Measurements from ENCODE around the gene SLC5A1. TPM values are rescaled to one million over a fixed set of nuclear protein-coding genes. Genes with fewer than 3 reads are reported as not detected.

Gene SLC5A1
- total and polyA plus RNA-seq, 2 donors (not counting 1 experiment from before 2014, with no cell fraction given), result not detected

DNA sequence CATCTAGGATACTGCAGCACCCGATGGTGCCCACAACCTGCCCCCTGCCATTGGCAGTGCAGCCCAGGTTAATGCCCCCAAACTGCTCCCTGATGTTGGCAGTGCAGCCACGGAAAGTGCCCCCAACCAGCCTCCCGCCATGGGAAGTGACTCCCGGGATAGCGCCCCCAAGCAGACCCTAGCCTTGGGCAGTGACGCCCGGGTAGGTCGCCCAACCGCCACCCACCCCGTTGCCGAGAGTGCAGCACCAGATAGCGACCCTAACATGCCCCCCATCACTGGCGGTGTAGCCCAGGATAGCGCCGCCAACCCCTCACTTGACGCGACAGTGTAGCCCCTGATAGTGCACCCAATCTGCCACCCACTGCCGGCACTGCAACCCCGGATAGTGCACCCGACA is 77.5 kb downstream of the SLC5A1 start:
- WGBS (ENCODE audit: insufficient coverage), result 96% methylated on average over 20 of the region's 20 CpGs
- Histone ChIP-seq H3K79me2 (ENCODE audit: control insufficient read depth, insufficient read depth, low read length) (no peaks in the 10 kb centered on the region), H3K36me3 (replicated peaks in 1 of 2; ENCODE audit: control extremely low read depth in 1 of 2, control insufficient read depth in 1 of 2, extremely low read depth in 1 of 2, insufficient read depth in 2 of 2, low read length in 1 of 2) (no peaks in the 10 kb centered on the region), H3K4me3 (ENCODE audit: control extremely low read depth in 1 of 5, extremely low read depth in 1 of 5, insufficient read depth in 1 of 5, low read depth in 2 of 5, low read length in 4 of 5) (no peak overlapping the region), H3K27ac (ENCODE audit: low read length in 2 of 2) (no peak overlapping the region), H2AFZ (ENCODE audit: insufficient read depth, low read depth, low read length, poor library complexity, severe bottlenecking) (no peak overlapping the region), H3K9ac (ENCODE audit: low read length) (no peak overlapping the region), H3K27me3 (replicated peaks in 1 of 4; ENCODE audit: control extremely low read depth in 1 of 4, control insufficient read depth in 3 of 4, insufficient read depth in 4 of 4, low read length in 3 of 4) (peaks cover 0 to 11% (median 0%) of the 10 kb centered on the region in 4 experiments), H3K9me3 (ENCODE audit: control extremely low read depth in 1 of 3, control insufficient read depth in 2 of 3, insufficient read depth in 1 of 3, low read length in 2 of 3) (no peaks in the 10 kb centered on the region), H4K20me1 (ENCODE audit: control insufficient read depth, insufficient read depth, low read length, poor library complexity, severe bottlenecking) (no peaks in the 10 kb centered on the region), H3K4me1 (ENCODE audit: control insufficient read depth in 2 of 2, insufficient read depth in 2 of 2, low read length in 2 of 2) (no peaks in the 10 kb centered on the region), H3K4me2 (replicated peaks; ENCODE audit: low read depth, low read length, poor library complexity, severe bottlenecking) (no peak overlapping the region)
- no peak overlapping the region for H3K4me3 Mint-ChIP-seq
- CTCF ChIA-PET, result no interaction called here
- H3K27me3 Mint-ChIP-seq, result peaks cover 11% of the 10 kb centered on the region
- peaks cover 3% of the 10 kb centered on the region for H3K4me1 Mint-ChIP-seq
- H3K27ac Mint-ChIP-seq, result no peak overlapping the region
- intact Hi-C loops (cut with micrococcal nuclease), result no loop called here
- TF ChIP-seq EZH2 (IDR thresholded peaks at IDR 0.05; ENCODE audit: borderline replicate concordance, insufficient read depth, low read depth, low read length, poor library complexity, severe bottlenecking), result no peak
- TF ChIP-seq, protein P1, sequence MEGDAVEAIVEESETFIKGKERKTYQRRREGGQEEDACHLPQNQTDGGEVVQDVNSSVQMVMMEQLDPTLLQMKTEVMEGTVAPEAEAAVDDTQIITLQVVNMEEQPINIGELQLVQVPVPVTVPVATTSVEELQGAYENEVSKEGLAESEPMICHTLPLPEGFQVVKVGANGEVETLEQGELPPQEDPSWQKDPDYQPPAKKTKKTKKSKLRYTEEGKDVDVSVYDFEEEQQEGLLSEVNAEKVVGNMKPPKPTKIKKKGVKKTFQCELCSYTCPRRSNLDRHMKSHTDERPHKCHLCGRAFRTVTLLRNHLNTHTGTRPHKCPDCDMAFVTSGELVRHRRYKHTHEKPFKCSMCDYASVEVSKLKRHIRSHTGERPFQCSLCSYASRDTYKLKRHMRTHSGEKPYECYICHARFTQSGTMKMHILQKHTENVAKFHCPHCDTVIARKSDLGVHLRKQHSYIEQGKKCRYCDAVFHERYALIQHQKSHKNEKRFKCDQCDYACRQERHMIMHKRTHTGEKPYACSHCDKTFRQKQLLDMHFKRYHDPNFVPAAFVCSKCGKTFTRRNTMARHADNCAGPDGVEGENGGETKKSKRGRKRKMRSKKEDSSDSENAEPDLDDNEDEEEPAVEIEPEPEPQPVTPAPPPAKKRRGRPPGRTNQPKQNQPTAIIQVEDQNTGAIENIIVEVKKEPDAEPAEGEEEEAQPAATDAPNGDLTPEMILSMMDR (IDR thresholded peaks at IDR 0.05), result no peak
- ATAC-seq (ENCODE audit: low read depth) (no peak), DNase-seq (no peak)
- POLR2A ChIA-PET, result no interaction called here
- H3K9me3 Mint-ChIP-seq (ENCODE audit: insufficient read depth), result no peaks in the 10 kb centered on the region

- H3K79me2 ChIP-seq (ENCODE audit: control insufficient read depth, insufficient read depth, low read length), result no peaks in the 10 kb centered on the region
- H3K9ac ChIP-seq (ENCODE audit: low read length), result no peak overlapping the region
- Mint-ChIP-seq H3K4me1 (peaks cover 3% of the 10 kb centered on the region), H3K27me3 (no peaks in the 10 kb centered on the region), H3K9me3 (ENCODE audit: insufficient read depth) (no peaks in the 10 kb centered on the region), H3K27ac (no peak overlapping the region), H3K4me3 (no peak overlapping the region)
- no peak overlapping the region for H3K27ac ChIP-seq (ENCODE audit: low read length in 2 of 2)
- no peaks in the 10 kb centered on the region for H3K4me1 ChIP-seq (ENCODE audit: control insufficient read depth in 2 of 2, insufficient read depth in 2 of 2, low read length in 2 of 2)
- no peak overlapping the region for H3K4me3 ChIP-seq (ENCODE audit: control extremely low read depth in 1 of 5, extremely low read depth in 1 of 5, insufficient read depth in 1 of 5, low read depth in 2 of 5, low read length in 4 of 5)
- peaks cover 0 to under 1% (median 0%) of the 10 kb centered on the region in 4 experiments for H3K27me3 ChIP-seq (replicated peaks in 1 of 4; ENCODE audit: control extremely low read depth in 1 of 4, control insufficient read depth in 3 of 4, insufficient read depth in 4 of 4, low read length in 3 of 4)
- ChIA-PET CTCF (no interaction called here), POLR2A (no interaction called here)
- H4K20me1 ChIP-seq (ENCODE audit: control insufficient read depth, insufficient read depth, low read length, poor library complexity, severe bottlenecking), result no peaks in the 10 kb centered on the region
- H2AFZ ChIP-seq (ENCODE audit: insufficient read depth, low read depth, low read length, poor library complexity, severe bottlenecking), result no peak overlapping the region
- intact Hi-C loops (cut with micrococcal nuclease), result no loop called here
- ATAC-seq (ENCODE audit: low read depth) (no peak), DNase-seq (no peak)
- no peaks in the 10 kb centered on the region for H3K36me3 ChIP-seq (replicated peaks in 1 of 2; ENCODE audit: control extremely low read depth in 1 of 2, control insufficient read depth in 1 of 2, extremely low read depth in 1 of 2, insufficient read depth in 2 of 2, low read length in 1 of 2)
- no peaks in the 10 kb centered on the region for H3K9me3 ChIP-seq (ENCODE audit: control extremely low read depth in 1 of 3, control insufficient read depth in 2 of 3, insufficient read depth in 1 of 3, low read length in 2 of 3)
- H3K4me2 ChIP-seq (replicated peaks; ENCODE audit: low read depth, low read length, poor library complexity, severe bottlenecking), result no peak overlapping the region
- WGBS (ENCODE audit: insufficient coverage), result 93% methylated on average over 14 of the region's 15 CpGs
- TF ChIP-seq, protein P1 (IDR thresholded peaks at IDR 0.05), result no peak
- TF ChIP-seq EZH2 (IDR thresholded peaks at IDR 0.05; ENCODE audit: borderline replicate concordance, insufficient read depth, low read depth, low read length, poor library complexity, severe bottlenecking), result no peak
These were observed 79.8 kb downstream of the SLC5A1 start for GRCh38 chr22:32122899-32123298.
